GM18867 (cell line): ENCODE measurements around the gene WDR83.
"Not testable (repeated sequence)": the region's sequence is repeated elsewhere in the genome, so short reads cannot be mapped to it uniquely, and the experiment has no call there.

Source experiments
- ATAC-seq: cut with Tn5 transposase; IDR thresholded peaks from one replicate; pipeline ENCODE4 v1.9.1; 2021; ENCODE audit warnings: mild to moderate bottlenecking, moderate library complexity; ENCODE audit not compliant: unreplicated experiment

WDR83 gene

DNA sequence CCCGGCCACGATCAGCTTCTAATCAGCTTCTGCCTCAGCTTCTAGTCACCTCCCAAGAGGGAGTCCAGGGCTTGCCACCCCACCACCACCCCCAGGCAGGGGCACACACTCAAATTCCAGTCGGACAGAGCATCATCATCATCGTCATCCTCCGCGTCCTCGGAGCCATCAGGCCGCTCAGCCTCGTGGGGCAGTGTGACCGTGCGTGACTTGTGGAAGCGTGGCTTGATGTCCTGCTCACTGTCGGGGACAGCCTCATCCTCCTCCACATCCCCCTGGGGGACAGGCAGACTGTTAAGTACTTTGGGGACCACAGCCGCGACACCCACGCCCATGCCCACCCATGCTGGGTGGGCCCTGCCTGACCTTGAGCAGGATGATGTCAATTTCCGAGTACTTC, 44.6 kb downstream of the WDR83 start:
- ATAC-seq, result no peak

GRCh38 chr19:12712077-12712476, 45.5 kb downstream of the WDR83 start:
- ATAC-seq, result not testable (repeated sequence)

DNA sequence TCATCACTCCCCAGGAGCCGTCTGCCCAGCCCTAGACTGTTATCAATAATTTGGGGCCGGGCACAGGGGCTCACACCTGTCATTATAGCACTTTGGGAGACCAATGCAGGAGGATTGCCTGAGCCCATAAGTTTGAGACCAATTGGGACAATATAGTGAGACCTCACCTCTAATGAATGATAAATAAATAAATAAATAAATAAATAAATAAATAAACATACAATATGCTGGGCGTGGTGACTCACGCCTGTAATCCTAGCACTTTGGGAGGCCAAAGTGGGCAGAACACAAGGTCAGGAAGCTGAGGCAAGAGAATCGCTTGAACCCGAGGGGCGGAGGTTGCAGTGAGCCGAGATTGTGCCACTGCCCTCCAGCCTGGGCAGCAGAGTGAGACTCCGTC, 46.7 kb downstream of the WDR83 start:
- not testable (repeated sequence) for ATAC-seq

DNA sequence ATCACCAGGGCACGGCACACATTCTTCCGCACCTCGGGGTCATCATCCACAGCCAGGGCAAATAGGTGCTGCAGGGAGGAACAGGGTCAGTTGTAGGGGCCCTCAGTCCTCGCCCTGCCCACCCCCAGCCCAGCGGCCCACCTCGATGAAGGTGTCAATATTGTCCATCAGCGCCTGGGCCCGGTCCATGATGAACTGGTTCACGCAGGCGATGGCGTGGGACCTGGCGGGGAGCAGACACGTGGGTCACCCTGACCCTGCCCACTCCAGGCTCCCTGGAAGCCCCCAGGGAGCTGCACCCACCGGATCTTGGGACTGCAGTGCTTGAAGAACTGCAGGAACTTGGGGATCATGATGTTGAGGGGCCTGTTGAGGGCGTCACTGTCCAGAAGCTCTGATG, 48.5 kb downstream of the WDR83 start:
- ATAC-seq, result no peak

- ATAC-seq, result no peak
Measured at GRCh38 chr19:12715929-12716328, 49.3 kb downstream of the WDR83 start.

DNA sequence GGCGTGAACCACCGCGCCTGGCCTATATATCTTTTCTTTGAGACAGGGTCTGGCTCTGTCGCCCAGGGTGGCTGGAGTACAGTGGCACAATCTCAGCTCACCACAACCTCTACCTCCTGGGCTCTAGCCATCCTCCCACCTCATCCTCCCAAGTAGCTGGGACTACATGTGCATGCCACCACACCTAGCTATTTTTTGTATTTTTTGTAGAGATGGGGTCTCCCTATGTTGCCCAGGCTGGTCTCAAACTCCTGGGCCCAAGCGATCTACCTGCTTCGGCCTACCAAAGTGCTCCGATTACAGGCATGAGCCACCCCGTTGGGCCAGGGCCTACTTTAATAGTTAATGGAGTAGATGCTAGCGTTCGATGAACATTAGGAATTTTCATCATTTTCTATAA, 53.7 kb downstream of the WDR83 start:
- ATAC-seq, result no peak

GRCh38 chr19:12720851-12721655, 54.4 kb downstream of the WDR83 start:
- ATAC-seq, result no peak

GRCh38 chr19:12721656-12722565, 55.3 kb downstream of the WDR83 start:
- ATAC-seq, result peak; percentile 22

- ATAC-seq, result peak; percentile 76
Measured at GRCh38 chr19:12722566-12723380, 56.2 kb downstream of the WDR83 start.

DNA sequence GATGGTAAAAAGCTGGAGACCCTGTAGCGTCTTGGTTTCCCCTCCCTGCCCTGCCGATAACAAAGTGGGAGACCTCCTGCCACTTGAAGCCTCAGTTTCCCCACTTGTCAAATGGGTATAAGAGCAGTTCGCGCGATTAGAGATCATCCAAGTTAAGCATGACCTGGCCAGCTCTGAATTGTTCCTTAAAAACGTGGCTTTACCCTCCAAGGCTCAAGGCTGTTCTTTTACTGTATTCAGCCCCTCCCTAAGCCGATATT, 56.7 kb downstream of the WDR83 start:
- ATAC-seq, result no peak

DNA sequence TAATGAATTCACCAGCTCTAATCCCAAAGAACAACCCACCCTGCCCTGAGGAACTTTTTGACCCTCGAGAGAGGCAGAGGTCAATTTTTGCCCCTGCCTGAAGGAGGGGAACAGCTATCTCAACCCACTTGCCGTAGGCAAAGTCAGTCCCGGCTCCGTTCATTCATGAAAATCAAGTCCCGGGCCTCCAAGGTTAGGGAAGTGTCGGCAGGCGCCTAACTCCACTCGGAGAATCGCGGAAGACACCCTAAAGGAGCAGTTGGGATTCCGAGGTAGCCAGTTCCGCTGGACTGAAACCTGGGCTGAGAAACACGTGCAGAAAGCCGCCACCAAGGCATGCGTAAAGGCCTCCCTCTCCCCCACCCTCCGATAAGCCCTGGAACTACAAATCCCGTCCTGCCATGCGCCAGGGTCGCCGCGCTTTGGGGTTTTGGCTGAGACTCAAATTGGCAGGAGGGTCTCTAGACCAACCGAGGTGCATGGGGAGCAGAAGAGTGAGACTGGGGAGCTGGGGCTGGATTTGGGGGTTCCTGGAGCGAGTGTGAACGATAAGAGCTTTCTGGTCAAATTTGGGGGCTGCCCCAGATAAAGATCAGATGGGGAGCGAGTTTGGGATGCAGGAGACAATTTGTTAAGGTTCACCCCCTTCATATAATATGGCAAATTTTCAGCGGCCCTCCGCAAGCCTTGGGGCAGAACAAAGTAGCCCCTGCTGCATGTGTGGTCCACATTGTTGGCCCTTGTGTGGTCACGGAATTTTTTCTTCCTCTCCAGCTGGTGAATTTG, 57.2 kb downstream of the WDR83 start, which contains the start of gene TNPO2:
Gene TNPO2, minus strand, starts transcription at position 292 of the 786 bp plus-strand sequence. CDS start 2,955 bp downstream, outside the sequence.
- ATAC-seq, result no peak
